ENCODE measurements around the gene AQP3. TPM values are rescaled to one million over a fixed set of nuclear protein-coding genes. Genes with fewer than 3 reads are reported as not detected.
A peak's percentile ranks its signal among the peaks of the same experiment; 100 is the strongest.

AQP3 gene
- total RNA-seq, 1 donor: 0.72 TPM

DNA sequence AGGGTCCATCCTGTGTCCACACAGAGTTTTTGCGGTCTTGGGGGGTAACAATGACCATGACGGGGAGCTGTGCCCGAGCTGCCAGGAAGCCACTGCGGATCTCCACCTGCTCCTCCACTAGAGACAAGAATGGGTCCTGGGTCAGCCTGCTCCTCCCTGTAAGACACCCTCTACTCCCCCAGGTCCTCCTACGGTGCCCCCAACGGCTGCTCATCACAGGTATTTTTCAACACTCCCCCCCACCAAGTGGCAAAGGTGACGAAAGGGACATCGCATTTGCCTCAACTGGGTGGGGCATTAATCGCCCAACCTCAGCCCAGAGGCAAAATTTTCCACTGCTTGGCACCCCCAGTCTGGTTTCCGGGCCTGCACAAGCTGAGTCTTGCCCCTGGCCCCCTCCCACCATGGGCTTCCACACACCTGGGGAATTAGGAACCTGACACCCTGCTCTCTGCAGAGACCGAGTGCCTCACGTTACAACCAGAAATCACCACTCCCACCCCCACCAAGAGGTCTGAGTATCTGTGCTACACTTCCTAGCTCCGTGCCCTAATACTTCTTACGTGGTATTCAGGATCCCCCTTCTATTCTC, 16.7 kb upstream of the AQP3 start:
- Histone ChIP-seq H2AFZ (ENCODE audit: low read length) (no peak overlapping the region), H3K4me1 (ENCODE audit: insufficient read depth, low read length) (no peaks in the 10 kb centered on the region), H3K79me2 (ENCODE audit: insufficient read depth, low read length) (no peaks in the 10 kb centered on the region), H3K27ac (ENCODE audit: low read depth, low read length) (no peak overlapping the region), H3K36me3 (ENCODE audit: insufficient read depth, low read length) (peaks cover 86% of the 10 kb centered on the region), H3K4me3 (ENCODE audit: insufficient read depth, low read length) (no peak overlapping the region), H3K9me3 (ENCODE audit: low read depth, low read length) (no peaks in the 10 kb centered on the region), H3K4me2 (ENCODE audit: insufficient read depth, low read length) (no peak overlapping the region), H4K20me1 (ENCODE audit: insufficient read depth, low read length) (peaks cover 9% of the 10 kb centered on the region), H3K27me3 (ENCODE audit: insufficient read depth, low read length) (no peaks in the 10 kb centered on the region)
- TF ChIP-seq, protein P1, sequence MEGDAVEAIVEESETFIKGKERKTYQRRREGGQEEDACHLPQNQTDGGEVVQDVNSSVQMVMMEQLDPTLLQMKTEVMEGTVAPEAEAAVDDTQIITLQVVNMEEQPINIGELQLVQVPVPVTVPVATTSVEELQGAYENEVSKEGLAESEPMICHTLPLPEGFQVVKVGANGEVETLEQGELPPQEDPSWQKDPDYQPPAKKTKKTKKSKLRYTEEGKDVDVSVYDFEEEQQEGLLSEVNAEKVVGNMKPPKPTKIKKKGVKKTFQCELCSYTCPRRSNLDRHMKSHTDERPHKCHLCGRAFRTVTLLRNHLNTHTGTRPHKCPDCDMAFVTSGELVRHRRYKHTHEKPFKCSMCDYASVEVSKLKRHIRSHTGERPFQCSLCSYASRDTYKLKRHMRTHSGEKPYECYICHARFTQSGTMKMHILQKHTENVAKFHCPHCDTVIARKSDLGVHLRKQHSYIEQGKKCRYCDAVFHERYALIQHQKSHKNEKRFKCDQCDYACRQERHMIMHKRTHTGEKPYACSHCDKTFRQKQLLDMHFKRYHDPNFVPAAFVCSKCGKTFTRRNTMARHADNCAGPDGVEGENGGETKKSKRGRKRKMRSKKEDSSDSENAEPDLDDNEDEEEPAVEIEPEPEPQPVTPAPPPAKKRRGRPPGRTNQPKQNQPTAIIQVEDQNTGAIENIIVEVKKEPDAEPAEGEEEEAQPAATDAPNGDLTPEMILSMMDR (IDR thresholded peaks at IDR 0.05; ENCODE audit: extremely low read depth, low read depth, low read length): no peak
- DNase-seq (ENCODE audit: insufficient read length, low spot score, missing footprints): peak; percentile 71

- H3K4me3 ChIP-seq (ENCODE audit: insufficient read depth, low read length): no peak overlapping the region
- H3K4me1 ChIP-seq (ENCODE audit: insufficient read depth, low read length): peaks cover 3% of the 10 kb centered on the region
- no peaks in the 10 kb centered on the region for H3K9me3 ChIP-seq (ENCODE audit: low read depth, low read length)
- H3K4me2 ChIP-seq (ENCODE audit: insufficient read depth, low read length): no peak overlapping the region
- no peaks in the 10 kb centered on the region for H3K79me2 ChIP-seq (ENCODE audit: insufficient read depth, low read length)
- H4K20me1 ChIP-seq (ENCODE audit: insufficient read depth, low read length): peaks cover 4% of the 10 kb centered on the region
- no peak for DNase-seq (ENCODE audit: insufficient read length, low spot score, missing footprints)
- H3K27ac ChIP-seq (ENCODE audit: low read depth, low read length): no peak overlapping the region
- H3K36me3 ChIP-seq (ENCODE audit: insufficient read depth, low read length): peaks cover 76% of the 10 kb centered on the region
- TF ChIP-seq, protein P1 (IDR thresholded peaks at IDR 0.05; ENCODE audit: extremely low read depth, low read depth, low read length): no peak
- H3K27me3 ChIP-seq (ENCODE audit: insufficient read depth, low read length): no peaks in the 10 kb centered on the region
- H2AFZ ChIP-seq (ENCODE audit: low read length): no peak overlapping the region
Observed at GRCh38 chr9:33463151-33463550, 15.8 kb upstream of the AQP3 start.

DNA sequence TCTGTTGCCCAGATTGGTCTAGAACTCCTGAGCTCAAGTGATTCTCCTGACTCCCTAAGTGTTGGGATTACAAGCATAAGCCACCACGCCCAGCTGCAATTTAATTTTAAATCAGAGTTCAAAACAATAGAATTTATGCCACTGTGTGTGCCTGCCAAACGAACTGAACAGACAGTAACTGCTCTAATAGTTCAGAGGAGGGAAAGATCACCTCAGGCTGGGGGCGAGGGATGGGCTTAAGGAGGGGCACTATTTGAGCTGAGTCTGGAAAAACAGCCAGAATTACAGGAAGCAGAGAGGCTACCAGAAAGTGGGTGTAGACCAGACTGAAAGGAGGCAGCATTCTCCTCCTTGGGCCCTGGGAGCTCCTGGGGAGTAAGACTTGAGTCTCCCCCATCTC, 14.1 kb upstream of the AQP3 start:
- Histone ChIP-seq H3K4me3 (ENCODE audit: insufficient read depth, low read length) (no peak overlapping the region), H4K20me1 (ENCODE audit: insufficient read depth, low read length) (peaks cover 4% of the 10 kb centered on the region), H3K27ac (ENCODE audit: low read depth, low read length) (no peak overlapping the region), H3K4me1 (ENCODE audit: insufficient read depth, low read length) (peaks cover 3% of the 10 kb centered on the region), H3K9me3 (ENCODE audit: low read depth, low read length) (no peaks in the 10 kb centered on the region), H3K79me2 (ENCODE audit: insufficient read depth, low read length) (no peaks in the 10 kb centered on the region), H2AFZ (ENCODE audit: low read length) (no peak overlapping the region), H3K36me3 (ENCODE audit: insufficient read depth, low read length) (peaks cover 60% of the 10 kb centered on the region), H3K4me2 (ENCODE audit: insufficient read depth, low read length) (no peak overlapping the region), H3K27me3 (ENCODE audit: insufficient read depth, low read length) (no peaks in the 10 kb centered on the region)
- DNase-seq (ENCODE audit: insufficient read length, low spot score, missing footprints): no peak
- TF ChIP-seq, protein P1 (IDR thresholded peaks at IDR 0.05; ENCODE audit: extremely low read depth, low read depth, low read length): no peak

DNA sequence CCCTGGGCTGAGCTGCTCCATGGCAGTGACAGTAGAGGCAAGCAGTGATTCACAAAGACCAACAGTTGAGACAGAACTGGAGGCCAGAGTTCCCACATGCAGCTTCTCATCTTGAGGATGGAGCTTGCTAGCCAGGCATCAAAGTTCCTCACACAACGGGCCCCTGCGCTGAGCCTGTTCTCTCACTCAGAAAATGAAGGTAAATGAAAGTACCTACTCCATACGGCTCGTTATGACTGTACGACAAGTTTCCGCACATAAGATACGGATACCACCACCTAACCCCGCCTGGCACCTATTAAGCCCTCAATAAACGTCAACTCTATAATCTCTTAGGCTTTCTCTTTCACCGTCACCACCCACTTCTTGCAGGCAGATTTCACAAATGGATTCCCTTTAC, 13.5 kb upstream of the AQP3 start:
- H3K36me3 ChIP-seq (ENCODE audit: insufficient read depth, low read length): peaks cover 54% of the 10 kb centered on the region
- no peaks in the 10 kb centered on the region for H3K79me2 ChIP-seq (ENCODE audit: insufficient read depth, low read length)
- TF ChIP-seq, protein P1 (IDR thresholded peaks at IDR 0.05; ENCODE audit: extremely low read depth, low read depth, low read length): no peak
- no peak overlapping the region for H2AFZ ChIP-seq (ENCODE audit: low read length)
- no peak overlapping the region for H3K4me3 ChIP-seq (ENCODE audit: insufficient read depth, low read length)
- H3K27ac ChIP-seq (ENCODE audit: low read depth, low read length): no peak overlapping the region
- H3K27me3 ChIP-seq (ENCODE audit: insufficient read depth, low read length): no peaks in the 10 kb centered on the region
- DNase-seq (ENCODE audit: insufficient read length, low spot score, missing footprints): peak; percentile 68
- peaks cover 4% of the 10 kb centered on the region for H4K20me1 ChIP-seq (ENCODE audit: insufficient read depth, low read length)
- peaks cover 3% of the 10 kb centered on the region for H3K4me1 ChIP-seq (ENCODE audit: insufficient read depth, low read length)
- H3K9me3 ChIP-seq (ENCODE audit: low read depth, low read length): no peaks in the 10 kb centered on the region
- H3K4me2 ChIP-seq (ENCODE audit: insufficient read depth, low read length): no peak overlapping the region

Measured in osteoblast (primary cell).